WTC11 (cell line): ENCODE measurements around the gene SLC4A11. TPM values are rescaled to one million over a fixed set of nuclear protein-coding genes. Genes with fewer than 3 reads are reported as not detected.
A peak's percentile ranks its signal among the peaks of the same experiment; 100 is the strongest.

Source experiments
- ATAC-seq: fragments of 200-7000 bp; cut with Tn5 transposase; 2 replicates; pipeline ENCODE4 v1.10.0; 2021; ENCODE audit warnings: mild to moderate bottlenecking, moderate library complexity
- CTCF ChIA-PET: fragments of 300-600 bp; sonication (Branson Sonifier 250); formaldehyde crosslinking; loops from one replicate; lab custom pipeline; 2021; ENCODE audit warnings: antibody characterized with exemption; lab: Charles Lee
- POLR2A ChIA-PET: fragments of 350-600 bp; sonication (Branson Sonifier 250); formaldehyde crosslinking; loops from one replicate; lab custom pipeline; 2021; ENCODE audit warnings: antibody characterized with exemption; lab: Charles Lee
- DNase-seq: peaks from one replicate; pipeline ENCODE4 v3.0.0; 2021; ENCODE audit warnings: low spot score
- H3K27ac Mint-ChIP-seq: 2 replicates; pipeline ENCODE4 v1.8.0; 2021; ENCODE audit warnings: mixed read lengths
- H3K27me3 Mint-ChIP-seq: 2 replicates; pipeline ENCODE4 v1.8.0; 2021; ENCODE audit warnings: low read depth, mild to moderate bottlenecking, moderate library complexity, mixed read lengths
- H3K36me3 Mint-ChIP-seq: 2 replicates; pipeline ENCODE4 v1.8.0; 2021; ENCODE audit warnings: mixed read lengths
- H3K4me1 Mint-ChIP-seq: 2 replicates; pipeline ENCODE4 v1.8.0; 2022; ENCODE audit warnings: mixed read lengths
- H3K4me3 Mint-ChIP-seq: 2 replicates; pipeline ENCODE4 v1.8.0; 2021; ENCODE audit warnings: mild to moderate bottlenecking, moderate library complexity, mixed read lengths
- H3K9me3 Mint-ChIP-seq: 2 replicates; pipeline ENCODE4 v1.8.0; 2021; ENCODE audit warnings: mixed read lengths
- ARID4B ChIP-seq: sonication (generic); formaldehyde crosslinking; IDR thresholded peaks from 2 replicates; pipeline ENCODE4 v1.8.0; 2023; ENCODE audit warnings: missing genetic modification reagents, mild to moderate bottlenecking, borderline replicate concordance
- ATF6 ChIP-seq: sonication (generic); formaldehyde crosslinking; IDR thresholded peaks from 2 replicates; pipeline ENCODE4 v1.8.1; 2023; ENCODE audit warnings: mild to moderate bottlenecking, missing genetic modification reagents
- CREB1 ChIP-seq: sonication (generic); formaldehyde crosslinking; IDR thresholded peaks from 2 replicates; pipeline ENCODE4 v1.8.0; 2023; ENCODE audit warnings: mild to moderate bottlenecking, missing genetic modification reagents
- E2F1 ChIP-seq: sonication (generic); formaldehyde crosslinking; IDR thresholded peaks from 2 replicates; pipeline ENCODE4 v1.8.0; 2022; ENCODE audit warnings: mild to moderate bottlenecking, missing genetic modification reagents
- E2F4 ChIP-seq: sonication (generic); formaldehyde crosslinking; IDR thresholded peaks from 2 replicates; pipeline ENCODE4 v1.8.1; 2022; ENCODE audit warnings: low read depth, mild to moderate bottlenecking, moderate library complexity, missing genetic modification reagents, borderline replicate concordance
- ELF4 ChIP-seq: sonication (generic); formaldehyde crosslinking; IDR thresholded peaks from 2 replicates; pipeline ENCODE4 v1.8.1; 2022; ENCODE audit warnings: low read depth, mild to moderate bottlenecking, moderate library complexity, missing genetic modification reagents
- ERG ChIP-seq: fragments of 250-450 bp; sonication (Bioruptor Pico); IDR thresholded peaks from 2 replicates; pipeline ENCODE4 v1.8.0; 2021; ENCODE audit warnings: mild to moderate bottlenecking
- OVOL2 ChIP-seq: fragments of 250-450 bp; sonication (Bioruptor Pico); IDR thresholded peaks from 2 replicates; pipeline ENCODE4 v1.9.0; 2021; ENCODE audit warnings: mild to moderate bottlenecking, borderline replicate concordance
- PRRX2 ChIP-seq: fragments of 250-450 bp; sonication (Bioruptor Pico); IDR thresholded peaks from 2 replicates; pipeline ENCODE4 v1.8.0; 2021; ENCODE audit warnings: mild to moderate bottlenecking
- SMAD4 ChIP-seq: sonication (generic); formaldehyde crosslinking; IDR thresholded peaks from 2 replicates; pipeline ENCODE4 v1.8.0; 2022; ENCODE audit warnings: mild to moderate bottlenecking, missing genetic modification reagents
- TEAD1 ChIP-seq: sonication (generic); formaldehyde crosslinking; IDR thresholded peaks from 2 replicates; pipeline ENCODE4 v1.8.0; 2022; ENCODE audit warnings: mild to moderate bottlenecking, missing genetic modification reagents
- ZNF219 ChIP-seq: sonication (generic); formaldehyde crosslinking; IDR thresholded peaks from 2 replicates; pipeline ENCODE4 v1.8.0; 2023; ENCODE audit warnings: missing genetic modification reagents, mild to moderate bottlenecking, borderline replicate concordance
- ZNF263 ChIP-seq: sonication (generic); formaldehyde crosslinking; IDR thresholded peaks from 2 replicates; pipeline ENCODE4 v1.8.1; 2022; ENCODE audit warnings: low read depth, mild to moderate bottlenecking, moderate library complexity, missing genetic modification reagents
- ZNF416 ChIP-seq: fragments of 250-450 bp; sonication (Bioruptor Pico); IDR thresholded peaks from 2 replicates; pipeline ENCODE4 v1.9.0; 2021; ENCODE audit warnings: mild to moderate bottlenecking, inconsistent platforms
- ZNF671 ChIP-seq: fragments of 250-450 bp; sonication (Bioruptor Pico); IDR thresholded peaks from 2 replicates; pipeline ENCODE4 v1.8.0; 2021; ENCODE audit warnings: mild to moderate bottlenecking
- ZSCAN18 ChIP-seq: fragments of 250-450 bp; sonication (Bioruptor Pico); IDR thresholded peaks from 2 replicates; pipeline ENCODE4 v2.1.2; 2022; ENCODE audit warnings: mild to moderate bottlenecking, moderate library complexity
- total RNA-seq: library from RNA; stranded (reverse); gene quantifications from 3 replicates; pipeline ENCODE4 v1.2.3, GENCODE V29; 2021
- TF ChIP-seq, protein P1 (sequence below): sonication (generic); formaldehyde crosslinking; IDR thresholded peaks from 2 replicates; pipeline ENCODE4 v1.8.1; 2022; ENCODE audit warnings: low read depth, missing genetic modification reagents, borderline replicate concordance
- TF ChIP-seq, protein P2 (sequence below): sonication (generic); formaldehyde crosslinking; IDR thresholded peaks from 2 replicates; pipeline ENCODE4 v1.8.0; 2022; ENCODE audit warnings: mild to moderate bottlenecking, missing genetic modification reagents
- TF ChIP-seq, protein P3 (sequence below): sonication (generic); formaldehyde crosslinking; conservative IDR thresholded peaks from 2 replicates; pipeline ENCODE4 v1.8.1; 2023; ENCODE audit warnings: mild to moderate bottlenecking, low read depth, missing genetic modification reagents, moderate library complexity

SLC4A11 gene
- total RNA-seq, 1 experiment from 2014 or later: 39.5 TPM

DNA sequence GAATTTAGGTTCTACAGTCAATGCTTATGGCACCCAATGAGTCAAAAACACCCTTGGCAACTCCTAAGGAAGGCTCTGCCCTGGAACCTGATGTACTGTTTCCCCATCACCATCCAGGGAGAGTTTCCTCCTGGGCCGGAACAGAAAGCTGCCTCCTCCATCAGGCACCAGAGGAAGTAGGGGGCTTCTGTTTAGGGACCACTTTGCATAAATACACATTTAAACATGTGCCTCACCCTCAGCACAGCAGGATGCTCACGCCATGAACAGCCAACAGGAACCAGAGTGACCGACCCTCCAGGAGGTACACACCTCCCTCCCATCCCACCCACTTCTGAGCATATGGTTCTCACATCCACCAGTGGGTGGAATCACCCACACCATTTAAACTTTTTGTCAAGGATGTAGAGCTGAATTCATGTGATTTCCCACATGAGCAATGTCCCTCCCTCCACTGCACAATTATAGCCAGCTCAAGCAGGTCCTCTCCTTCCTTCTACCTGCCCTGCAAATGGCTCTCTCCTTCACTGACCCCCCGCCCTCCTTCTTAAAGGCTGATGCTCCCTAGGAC, 49.3 kb downstream of the SLC4A11 start:
- peaks cover 9% of the 10 kb centered on the region for H3K4me1 Mint-ChIP-seq
- CTCF ChIA-PET: no interaction called here
- no peak for ATAC-seq
- H3K36me3 Mint-ChIP-seq: peaks cover 34% of the 10 kb centered on the region
- no peak for DNase-seq
- H3K4me3 Mint-ChIP-seq: no peak overlapping the region
- TF ChIP-seq, protein P1, sequence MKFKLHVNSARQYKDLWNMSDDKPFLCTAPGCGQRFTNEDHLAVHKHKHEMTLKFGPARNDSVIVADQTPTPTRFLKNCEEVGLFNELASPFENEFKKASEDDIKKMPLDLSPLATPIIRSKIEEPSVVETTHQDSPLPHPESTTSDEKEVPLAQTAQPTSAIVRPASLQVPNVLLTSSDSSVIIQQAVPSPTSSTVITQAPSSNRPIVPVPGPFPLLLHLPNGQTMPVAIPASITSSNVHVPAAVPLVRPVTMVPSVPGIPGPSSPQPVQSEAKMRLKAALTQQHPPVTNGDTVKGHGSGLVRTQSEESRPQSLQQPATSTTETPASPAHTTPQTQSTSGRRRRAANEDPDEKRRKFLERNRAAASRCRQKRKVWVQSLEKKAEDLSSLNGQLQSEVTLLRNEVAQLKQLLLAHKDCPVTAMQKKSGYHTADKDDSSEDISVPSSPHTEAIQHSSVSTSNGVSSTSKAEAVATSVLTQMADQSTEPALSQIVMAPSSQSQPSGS: no peak
- TF ChIP-seq ERG (CRISPR knock-in tag) (no peak), ZSCAN18 (CRISPR knock-in tag) (no peak), ELF4 (CRISPR knock-in tag) (no peak), E2F1 (CRISPR knock-in tag) (no peak), E2F4 (CRISPR knock-in tag) (no peak), TEAD1 (CRISPR knock-in tag) (no peak), OVOL2 (no peak), ZNF416 (CRISPR knock-in tag) (no peak), ARID4B (CRISPR knock-in tag) (no peak), ATF6 (no peak), ZNF263 (no peak), PRRX2 (no peak), CREB1 (CRISPR knock-in tag) (no peak), ZNF671 (CRISPR knock-in tag) (no peak), SMAD4 (CRISPR knock-in tag) (no peak), ZNF219 (no peak)
- TF ChIP-seq, protein P2, sequence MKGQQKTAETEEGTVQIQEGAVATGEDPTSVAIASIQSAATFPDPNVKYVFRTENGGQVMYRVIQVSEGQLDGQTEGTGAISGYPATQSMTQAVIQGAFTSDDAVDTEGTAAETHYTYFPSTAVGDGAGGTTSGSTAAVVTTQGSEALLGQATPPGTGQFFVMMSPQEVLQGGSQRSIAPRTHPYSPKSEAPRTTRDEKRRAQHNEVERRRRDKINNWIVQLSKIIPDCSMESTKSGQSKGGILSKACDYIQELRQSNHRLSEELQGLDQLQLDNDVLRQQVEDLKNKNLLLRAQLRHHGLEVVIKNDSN: no peak
- TF ChIP-seq, protein P3, sequence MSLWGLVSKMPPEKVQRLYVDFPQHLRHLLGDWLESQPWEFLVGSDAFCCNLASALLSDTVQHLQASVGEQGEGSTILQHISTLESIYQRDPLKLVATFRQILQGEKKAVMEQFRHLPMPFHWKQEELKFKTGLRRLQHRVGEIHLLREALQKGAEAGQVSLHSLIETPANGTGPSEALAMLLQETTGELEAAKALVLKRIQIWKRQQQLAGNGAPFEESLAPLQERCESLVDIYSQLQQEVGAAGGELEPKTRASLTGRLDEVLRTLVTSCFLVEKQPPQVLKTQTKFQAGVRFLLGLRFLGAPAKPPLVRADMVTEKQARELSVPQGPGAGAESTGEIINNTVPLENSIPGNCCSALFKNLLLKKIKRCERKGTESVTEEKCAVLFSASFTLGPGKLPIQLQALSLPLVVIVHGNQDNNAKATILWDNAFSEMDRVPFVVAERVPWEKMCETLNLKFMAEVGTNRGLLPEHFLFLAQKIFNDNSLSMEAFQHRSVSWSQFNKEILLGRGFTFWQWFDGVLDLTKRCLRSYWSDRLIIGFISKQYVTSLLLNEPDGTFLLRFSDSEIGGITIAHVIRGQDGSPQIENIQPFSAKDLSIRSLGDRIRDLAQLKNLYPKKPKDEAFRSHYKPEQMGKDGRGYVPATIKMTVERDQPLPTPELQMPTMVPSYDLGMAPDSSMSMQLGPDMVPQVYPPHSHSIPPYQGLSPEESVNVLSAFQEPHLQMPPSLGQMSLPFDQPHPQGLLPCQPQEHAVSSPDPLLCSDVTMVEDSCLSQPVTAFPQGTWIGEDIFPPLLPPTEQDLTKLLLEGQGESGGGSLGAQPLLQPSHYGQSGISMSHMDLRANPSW: no peak
- H3K27ac Mint-ChIP-seq: peak overlapping the region; percentile 64; the same call in 1 of the 2 replicates
- H3K9me3 Mint-ChIP-seq: no peaks in the 10 kb centered on the region
- POLR2A ChIA-PET: no interaction called here
- H3K27me3 Mint-ChIP-seq: no peaks in the 10 kb centered on the region
